DND-41 (cell line): ENCODE results near the gene NBEA.

ENCODE experiments used
- CTCF ChIP-seq: IDR thresholded peaks from 2 replicates; pipeline ENCODE4 v1.5.1; 2012; ENCODE audit warnings: borderline replicate concordance, low read length, moderate library complexity, mild to moderate bottlenecking; ENCODE audit not compliant: poor library complexity, severe bottlenecking; ENCODE audit errors: extremely low read depth
- EZH2 ChIP-seq: IDR thresholded peaks from 3 replicates; pipeline ENCODE4 v1.6.1; 2012; ENCODE audit warnings: borderline replicate concordance, low read depth, mild to moderate bottlenecking, moderate library complexity, low read length, inconsistent platforms; ENCODE audit not compliant: severe bottlenecking

- TF ChIP-seq CTCF = no peak
- TF ChIP-seq EZH2 = no peak
These were observed 8.7 kb upstream of the NBEA start for GRCh38 chr13:34933349-34933748.
